Mesenchymal stem cell (in vitro differentiated cells and primary cell): ENCODE data around the gene MPL.

Experiments
- DNase-seq: peaks from one replicate; pipeline ENCODE4 v3.0.0-alpha.2; 2013
- H2AFZ ChIP-seq: one replicate; pipeline ENCODE4 v1.6.1; 2013; ENCODE audit warnings: low read depth, mild to moderate bottlenecking, control low read depth, inconsistent platforms, low read length, moderate library complexity
- H2AK5ac ChIP-seq: 2 replicates; pipeline ENCODE4 v1.6.1; 2013; ENCODE audit warnings: low read length, moderate library complexity, mild to moderate bottlenecking, inconsistent platforms; ENCODE audit not compliant: severe bottlenecking
- H2BK120ac ChIP-seq: one replicate; pipeline ENCODE4 v1.6.1; 2013; ENCODE audit warnings: low read depth, mild to moderate bottlenecking, inconsistent platforms, low read length, moderate library complexity
- H2BK12ac ChIP-seq, 2 experiments: one replicate each; pipeline ENCODE4 v1.6.1; 2013; ENCODE audit warnings: inconsistent platforms in 2 of 2, low read length in 2 of 2, mild to moderate bottlenecking in 2 of 2, moderate library complexity in 2 of 2, control low read depth in 1 of 2
- H2BK15ac ChIP-seq: one replicate; pipeline ENCODE4 v1.6.1; 2013; ENCODE audit warnings: mild to moderate bottlenecking, low read depth, inconsistent platforms; ENCODE audit not compliant: poor library complexity, severe bottlenecking
- H2BK5ac ChIP-seq: 2 replicates; pipeline ENCODE4 v1.6.1; 2013; ENCODE audit warnings: low read depth, mild to moderate bottlenecking, low read length, control low read depth, inconsistent platforms; ENCODE audit not compliant: poor library complexity, severe bottlenecking
- H3K14ac ChIP-seq, 2 experiments: one replicate each; pipeline ENCODE4 v1.6.1; 2013; ENCODE audit warnings: inconsistent platforms in 2 of 2, low read length in 2 of 2, control low read depth in 1 of 2, mild to moderate bottlenecking in 1 of 2, moderate library complexity in 1 of 2
- H3K18ac ChIP-seq, 2 experiments: one replicate each; pipeline ENCODE4 v1.6.1; 2013; ENCODE audit warnings: inconsistent platforms in 2 of 2, low read length in 2 of 2, control low read depth in 1 of 2, low read depth in 1 of 2, mild to moderate bottlenecking in 1 of 2
- H3K23ac ChIP-seq, 2 experiments: one replicate each; pipeline ENCODE4 v1.6.1; 2013; ENCODE audit warnings: inconsistent platforms in 2 of 2, low read length in 2 of 2, mild to moderate bottlenecking in 2 of 2, moderate library complexity in 2 of 2, control low read depth in 1 of 2
- H3K27ac ChIP-seq: 2 replicates; pipeline ENCODE4 v1.5.1; 2013; ENCODE audit warnings: mild to moderate bottlenecking, moderate library complexity, low read length, control low read depth, inconsistent platforms; ENCODE audit not compliant: poor library complexity, severe bottlenecking
- H3K27me3 ChIP-seq, 2 experiments: 2 replicates each; pipeline versions ENCODE4 v1.6.1 to v1.7.0; 2013; ENCODE audit warnings: low read length in 2 of 2, mild to moderate bottlenecking in 2 of 2, moderate library complexity in 2 of 2, control low read depth in 1 of 2, inconsistent platforms in 1 of 2; ENCODE audit not compliant: control insufficient read depth in 1 of 2, insufficient read depth in 1 of 2
- H3K36me3 ChIP-seq, 2 experiments: 2 replicates each; pipeline versions ENCODE4 v1.6.1 to v1.7.0; 2013; ENCODE audit warnings: low read length in 2 of 2, control low read depth in 1 of 2, inconsistent platforms in 1 of 2, low read depth in 1 of 2, mild to moderate bottlenecking in 1 of 2; ENCODE audit not compliant: insufficient read depth in 2 of 2, control insufficient read depth in 1 of 2
- H3K4ac ChIP-seq, 2 experiments: one replicate each; pipeline ENCODE4 v1.6.1; 2013; ENCODE audit warnings: inconsistent platforms in 2 of 2, low read length in 2 of 2, mild to moderate bottlenecking in 2 of 2, moderate library complexity in 2 of 2, control low read depth in 1 of 2, low read depth in 1 of 2
- H3K4me1 ChIP-seq: 2 replicates; pipeline ENCODE4 v1.6.1; 2013; ENCODE audit warnings: low read depth, low read length, control low read depth; ENCODE audit not compliant: control insufficient read depth, insufficient read depth
- H3K4me2 ChIP-seq: 2 replicates; pipeline ENCODE4 v1.6.1; 2013; ENCODE audit warnings: low read length, mild to moderate bottlenecking, inconsistent platforms; ENCODE audit not compliant: poor library complexity, severe bottlenecking
- H3K4me3 ChIP-seq, 2 experiments: 2 replicates each; pipeline versions ENCODE4 v1.5.1 to v1.7.0; 2013; ENCODE audit warnings: low read length in 2 of 2, mild to moderate bottlenecking in 2 of 2, control low read depth in 1 of 2, low read depth in 1 of 2; ENCODE audit not compliant: insufficient read depth in 1 of 2
- H3K79me1 ChIP-seq: replicated peaks from 2 replicates; pipeline ENCODE4 v1.6.1; 2013; ENCODE audit warnings: mild to moderate bottlenecking, control low read depth, low read length, inconsistent platforms; ENCODE audit not compliant: poor library complexity, severe bottlenecking
- H3K9ac ChIP-seq: 2 replicates; pipeline ENCODE4 v1.7.0; 2013; ENCODE audit warnings: mild to moderate bottlenecking, low read length, moderate library complexity
- H3K9me3 ChIP-seq: 2 replicates; pipeline ENCODE4 v1.7.0; 2013; ENCODE audit warnings: mild to moderate bottlenecking, low read length; ENCODE audit not compliant: control insufficient read depth
- H4K8ac ChIP-seq: one replicate; pipeline ENCODE4 v1.6.1; 2013; ENCODE audit warnings: inconsistent platforms, mild to moderate bottlenecking, low read length, moderate library complexity
- H4K91ac ChIP-seq: one replicate; pipeline ENCODE4 v1.6.1; 2013; ENCODE audit warnings: mild to moderate bottlenecking, low read length, inconsistent platforms
- whole genome bisulfite sequencing: methylation state at CpG from one replicate; pipeline ENCODE4 v1.1.7; 2013; ENCODE audit warnings: mixed read lengths; 5-methylcytosine and 5-hydroxymethylcytosine counted together

The MPL gene

GRCh38 chr1:43322506-43322905, 15.1 kb upstream of the MPL start:
- Histone ChIP-seq H2BK120ac (no peak overlapping the region), H2AFZ (no peak overlapping the region), H3K27ac (no peak overlapping the region), H3K9me3 (peaks cover 27% of the 10 kb centered on the region), H3K79me1 (no peaks in the 10 kb centered on the region), H3K4me1 (peaks cover 6% of the 10 kb centered on the region), H2BK15ac (no peak overlapping the region), H3K23ac (no peak overlapping the region), H2BK12ac (no peak overlapping the region), H2BK5ac (no peak overlapping the region), H3K4me2 (no peak overlapping the region), H3K4ac (no peak overlapping the region), H3K4me3 (no peak overlapping the region), H3K36me3 (no peaks in the 10 kb centered on the region), H3K9ac (no peak overlapping the region), H4K8ac (no peak overlapping the region), H3K14ac (no peak overlapping the region), H3K27me3 (no peaks in the 10 kb centered on the region), H4K91ac (no peak overlapping the region), H2AK5ac (no peak overlapping the region), H3K18ac (no peak overlapping the region)
- no peak for DNase-seq
- 90% methylated on average over 4 of the region's 5 CpGs for WGBS

- Histone ChIP-seq H3K4me1 (peaks cover 3% of the 10 kb centered on the region), H3K18ac (no peak overlapping the region), H4K91ac (no peak overlapping the region), H3K14ac (no peak overlapping the region), H3K79me1 (no peaks in the 10 kb centered on the region), H2AFZ (no peak overlapping the region), H2BK12ac (no peak overlapping the region), H4K8ac (no peak overlapping the region), H3K4me2 (no peak overlapping the region), H3K9ac (no peak overlapping the region), H3K4me3 (no peak overlapping the region), H3K36me3 (no peaks in the 10 kb centered on the region), H3K9me3 (peaks cover 34% of the 10 kb centered on the region), H3K23ac (no peak overlapping the region), H2BK15ac (no peak overlapping the region), H3K27me3 (no peaks in the 10 kb centered on the region), H3K27ac (no peak overlapping the region), H2BK120ac (no peak overlapping the region), H2BK5ac (no peak overlapping the region), H3K4ac (no peak overlapping the region), H2AK5ac (no peak overlapping the region)
- WGBS = 97% methylated on average over 1 of the region's 1 CpG
- DNase-seq = no peak
These were observed 12.8 kb upstream of the MPL start for GRCh38 chr1:43324810-43325209.

- Histone ChIP-seq H3K9me3 (peaks cover 34% of the 10 kb centered on the region), H3K4me2 (no peak overlapping the region)
These were observed 12.2 kb upstream of the MPL start for GRCh38 chr1:43325381-43325780.

GRCh38 chr1:43327549-43328292, 9.9 kb upstream of the MPL start:
- H3K14ac ChIP-seq = no peak overlapping the region
- no peak overlapping the region for H3K23ac ChIP-seq
- H3K4me1 ChIP-seq = peaks cover 7% of the 10 kb centered on the region
- H3K4me3 ChIP-seq = no peak overlapping the region
- no peak overlapping the region for H3K4me2 ChIP-seq
- H3K27me3 ChIP-seq = no peaks in the 10 kb centered on the region
- H3K9me3 ChIP-seq = peaks cover 34% of the 10 kb centered on the region
- no peak overlapping the region for H4K8ac ChIP-seq
- H3K9ac ChIP-seq = no peak overlapping the region
- WGBS = no CpG with 5 or more reads among the region's 1 CpG
- H2BK15ac ChIP-seq = no peak overlapping the region
- H2BK12ac ChIP-seq = no peak overlapping the region
- H2BK5ac ChIP-seq = no peak overlapping the region
- no peak overlapping the region for H4K91ac ChIP-seq
- H3K18ac ChIP-seq = no peak overlapping the region
- no peak overlapping the region for H2AFZ ChIP-seq
- H2AK5ac ChIP-seq = no peak overlapping the region
- no peak overlapping the region for H2BK120ac ChIP-seq
- H3K4ac ChIP-seq = no peak overlapping the region
- H3K27ac ChIP-seq = no peak overlapping the region
- no peaks in the 10 kb centered on the region for H3K79me1 ChIP-seq
- H3K36me3 ChIP-seq = no peaks in the 10 kb centered on the region
- DNase-seq = no peak

More at GRCh38 chr1:43325381-43325780, 12.2 kb upstream of the MPL start:
- Histone ChIP-seq H2BK12ac (no peak overlapping the region), H3K36me3 (no peaks in the 10 kb centered on the region), H4K91ac (no peak overlapping the region), H3K27me3 (no peaks in the 10 kb centered on the region), H2AFZ (no peak overlapping the region), H3K79me1 (no peaks in the 10 kb centered on the region), H3K14ac (no peak overlapping the region), H3K18ac (no peak overlapping the region), H2AK5ac (no peak overlapping the region), H3K23ac (no peak overlapping the region), H2BK15ac (no peak overlapping the region), H2BK120ac (no peak overlapping the region), H3K4me1 (peaks cover 9% of the 10 kb centered on the region), H2BK5ac (no peak overlapping the region), H3K9ac (no peak overlapping the region), H3K27ac (no peak overlapping the region), H3K4ac (no peak overlapping the region), H4K8ac (no peak overlapping the region), H3K4me3 (no peak overlapping the region)
- DNase-seq = no peak
